PFSK-1 (cell line): ENCODE data around the gene JMJD7.

Experiments
- FOXP2 ChIP-seq: optimal IDR thresholded peaks from 2 replicates; pipeline ENCODE3; 2011; ENCODE audit warnings: borderline replicate concordance, control low read depth, inconsistent platforms; ENCODE audit not compliant: insufficient read depth; ENCODE audit errors: extremely low read length, extremely low read depth
- POLR2AphosphoS5 ChIP-seq: IDR thresholded peaks from 2 replicates; pipeline ENCODE4 v1.6.1; 2012; ENCODE audit warnings: low read depth, mild to moderate bottlenecking, control low read depth, low read length, moderate library complexity
- SIN3A ChIP-seq: IDR thresholded peaks from 2 replicates; pipeline ENCODE4 v1.6.1; 2012; ENCODE audit warnings: mild to moderate bottlenecking, low read length, moderate library complexity, borderline replicate concordance; ENCODE audit not compliant: insufficient read depth
- TAF1 ChIP-seq: IDR thresholded peaks from 2 replicates; pipeline ENCODE4 v1.6.1; 2012; ENCODE audit warnings: low read length, control low read depth, borderline replicate concordance; ENCODE audit not compliant: insufficient read depth
- TF ChIP-seq, protein P1 (sequence below), 2 experiments: IDR thresholded peaks; 2 replicates each; pipeline versions ENCODE4 v1.6.1 to v1.8.0; 2011 to 2012; ENCODE audit warnings: low read depth in 2 of 2, low read length in 2 of 2, control low read depth in 1 of 2, inconsistent platforms in 1 of 2, mild to moderate bottlenecking in 1 of 2, moderate library complexity in 1 of 2; ENCODE audit not compliant: insufficient read depth in 1 of 2

Gene JMJD7

GRCh38 chr15:41823502-41823901 is 4.4 kb upstream of the JMJD7 start:
- TF ChIP-seq, protein P1, sequence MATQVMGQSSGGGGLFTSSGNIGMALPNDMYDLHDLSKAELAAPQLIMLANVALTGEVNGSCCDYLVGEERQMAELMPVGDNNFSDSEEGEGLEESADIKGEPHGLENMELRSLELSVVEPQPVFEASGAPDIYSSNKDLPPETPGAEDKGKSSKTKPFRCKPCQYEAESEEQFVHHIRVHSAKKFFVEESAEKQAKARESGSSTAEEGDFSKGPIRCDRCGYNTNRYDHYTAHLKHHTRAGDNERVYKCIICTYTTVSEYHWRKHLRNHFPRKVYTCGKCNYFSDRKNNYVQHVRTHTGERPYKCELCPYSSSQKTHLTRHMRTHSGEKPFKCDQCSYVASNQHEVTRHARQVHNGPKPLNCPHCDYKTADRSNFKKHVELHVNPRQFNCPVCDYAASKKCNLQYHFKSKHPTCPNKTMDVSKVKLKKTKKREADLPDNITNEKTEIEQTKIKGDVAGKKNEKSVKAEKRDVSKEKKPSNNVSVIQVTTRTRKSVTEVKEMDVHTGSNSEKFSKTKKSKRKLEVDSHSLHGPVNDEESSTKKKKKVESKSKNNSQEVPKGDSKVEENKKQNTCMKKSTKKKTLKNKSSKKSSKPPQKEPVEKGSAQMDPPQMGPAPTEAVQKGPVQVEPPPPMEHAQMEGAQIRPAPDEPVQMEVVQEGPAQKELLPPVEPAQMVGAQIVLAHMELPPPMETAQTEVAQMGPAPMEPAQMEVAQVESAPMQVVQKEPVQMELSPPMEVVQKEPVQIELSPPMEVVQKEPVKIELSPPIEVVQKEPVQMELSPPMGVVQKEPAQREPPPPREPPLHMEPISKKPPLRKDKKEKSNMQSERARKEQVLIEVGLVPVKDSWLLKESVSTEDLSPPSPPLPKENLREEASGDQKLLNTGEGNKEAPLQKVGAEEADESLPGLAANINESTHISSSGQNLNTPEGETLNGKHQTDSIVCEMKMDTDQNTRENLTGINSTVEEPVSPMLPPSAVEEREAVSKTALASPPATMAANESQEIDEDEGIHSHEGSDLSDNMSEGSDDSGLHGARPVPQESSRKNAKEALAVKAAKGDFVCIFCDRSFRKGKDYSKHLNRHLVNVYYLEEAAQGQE (IDR thresholded peaks at IDR 0.05; ENCODE audit: insufficient read depth in 1 of 2, low read depth in 2 of 2, low read length in 2 of 2): no peak
- TF ChIP-seq POLR2AphosphoS5 (no peak), TAF1 (no peak)

DNA sequence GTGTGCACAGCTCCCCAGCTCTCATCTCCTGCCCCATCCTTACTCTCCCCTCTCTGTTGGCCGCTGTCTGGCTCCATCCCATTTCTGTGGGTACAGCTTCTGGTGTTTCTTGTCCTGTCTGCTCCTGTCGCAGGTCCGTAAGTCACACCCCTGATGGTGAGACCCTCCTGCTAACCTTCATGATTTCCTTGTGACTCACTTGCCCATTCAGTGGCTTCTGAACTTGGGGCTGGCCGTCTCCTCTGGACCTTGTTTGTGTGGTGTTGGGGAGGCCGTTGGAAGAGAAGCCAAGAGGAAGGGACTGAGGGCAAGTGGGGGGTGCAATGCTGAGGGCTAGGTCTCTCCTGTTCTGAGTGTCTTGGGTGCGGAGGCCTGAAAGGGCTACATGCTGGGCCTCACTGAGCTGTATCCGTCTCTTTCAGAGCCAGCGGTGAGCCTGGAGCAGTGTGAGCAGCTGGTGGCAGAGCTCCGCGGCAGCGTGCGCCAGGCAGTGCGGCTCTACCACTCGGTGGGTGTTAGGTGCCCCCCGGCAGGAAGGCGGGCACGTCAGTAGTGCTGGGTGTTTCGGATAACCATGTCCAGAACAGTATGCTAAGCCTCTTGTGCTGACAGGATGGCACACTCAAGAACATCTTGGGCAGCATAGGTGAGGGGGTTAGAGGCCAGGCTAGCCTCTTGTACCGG is 3.7 kb upstream of the JMJD7 start:
- TF ChIP-seq TAF1 (no peak), FOXP2 (no peak), SIN3A (no peak), POLR2AphosphoS5 (no peak)
- TF ChIP-seq, protein P1 (IDR thresholded peaks at IDR 0.05; ENCODE audit: insufficient read depth in 1 of 2, low read depth in 2 of 2, low read length in 2 of 2): no peak

DNA sequence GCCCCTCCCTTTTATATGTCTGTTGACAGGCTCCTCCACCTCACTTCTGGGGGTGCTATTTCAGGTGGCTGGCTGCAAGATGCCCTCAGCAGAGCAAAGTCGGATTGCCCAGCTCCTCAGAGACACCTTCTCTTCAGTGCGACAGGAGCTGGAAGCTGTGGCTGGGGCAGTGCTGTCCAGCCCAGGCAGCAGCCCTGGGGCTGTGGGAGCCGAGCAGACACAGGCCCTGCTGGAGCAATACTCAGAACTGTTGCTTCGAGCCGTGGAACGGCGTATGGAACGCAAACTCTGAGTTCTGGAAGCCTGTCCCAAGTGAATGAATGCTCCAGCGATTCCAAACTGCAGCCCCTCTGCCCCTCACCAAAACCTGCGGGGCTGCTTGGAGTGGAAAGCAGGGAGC is 2.7 kb upstream of the JMJD7 start:
- no peak for TF ChIP-seq FOXP2
- TF ChIP-seq TAF1: no peak
- no peak for TF ChIP-seq POLR2AphosphoS5
- TF ChIP-seq SIN3A: no peak
- TF ChIP-seq, protein P1 (IDR thresholded peaks at IDR 0.05; ENCODE audit: insufficient read depth in 1 of 2, low read depth in 2 of 2, low read length in 2 of 2): no peak

DNA sequence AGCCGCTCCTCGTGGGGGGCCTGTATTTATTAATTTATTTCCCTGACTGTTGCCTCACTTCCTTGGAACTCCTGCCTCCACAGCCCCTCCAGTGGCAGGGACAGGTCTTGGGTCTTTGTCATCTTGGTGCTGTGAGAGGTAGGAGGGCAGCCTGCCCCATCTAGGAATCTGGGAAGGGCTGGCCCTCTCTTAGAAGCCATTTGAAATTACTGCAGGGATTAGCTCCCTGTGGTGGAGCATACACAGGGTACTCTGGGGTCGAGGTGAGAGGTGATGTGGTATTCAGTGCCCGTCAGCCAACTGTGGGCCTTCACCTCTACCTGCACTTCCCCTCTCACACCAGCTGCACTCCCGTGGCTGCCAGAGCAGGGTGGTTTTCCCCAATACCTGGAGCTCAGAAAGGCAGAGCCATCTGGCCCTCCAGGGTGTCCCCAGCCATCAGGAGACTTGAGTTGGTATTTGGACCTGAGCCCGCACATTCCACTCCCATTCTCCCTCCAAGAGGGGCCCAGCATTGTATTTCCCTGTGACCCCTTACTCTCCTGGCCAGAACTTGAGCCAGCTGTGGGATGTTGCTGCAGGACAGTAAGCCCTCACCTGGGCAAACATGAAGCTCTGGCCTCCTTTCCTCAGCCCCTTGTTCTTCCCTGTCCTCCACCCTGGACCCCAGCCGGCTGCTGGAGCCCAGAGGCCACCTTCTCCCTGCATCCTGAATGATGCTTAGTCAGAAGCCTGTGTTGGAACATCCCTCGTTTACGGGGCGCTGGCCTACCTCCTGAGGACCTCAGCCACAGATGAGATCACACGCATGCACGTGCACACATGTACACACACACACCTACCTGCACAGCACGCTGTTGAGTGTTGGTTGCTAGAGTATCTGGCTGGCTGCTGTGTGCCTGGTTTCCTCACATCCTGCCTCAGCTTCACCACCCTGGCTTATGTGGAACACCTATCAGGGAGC is 2.0 kb upstream of the JMJD7 start:
- TF ChIP-seq POLR2AphosphoS5: no peak
- no peak for TF ChIP-seq FOXP2
- TF ChIP-seq, protein P1 (IDR thresholded peaks at IDR 0.05; ENCODE audit: insufficient read depth in 1 of 2, low read depth in 2 of 2, low read length in 2 of 2): no peak
- no peak for TF ChIP-seq TAF1
- TF ChIP-seq SIN3A: no peak
